ENCODE results near the gene CASP8. TPM values are rescaled to one million over a fixed set of nuclear protein-coding genes. Genes with fewer than 3 reads are reported as not detected.
"Not testable (repeated sequence)": the region's sequence is repeated elsewhere in the genome, so short reads cannot be mapped to it uniquely, and the experiment has no call there.

CASP8 gene
- total RNA-seq, 1 experiment from 2014 or later: 33.4 TPM

DNA sequence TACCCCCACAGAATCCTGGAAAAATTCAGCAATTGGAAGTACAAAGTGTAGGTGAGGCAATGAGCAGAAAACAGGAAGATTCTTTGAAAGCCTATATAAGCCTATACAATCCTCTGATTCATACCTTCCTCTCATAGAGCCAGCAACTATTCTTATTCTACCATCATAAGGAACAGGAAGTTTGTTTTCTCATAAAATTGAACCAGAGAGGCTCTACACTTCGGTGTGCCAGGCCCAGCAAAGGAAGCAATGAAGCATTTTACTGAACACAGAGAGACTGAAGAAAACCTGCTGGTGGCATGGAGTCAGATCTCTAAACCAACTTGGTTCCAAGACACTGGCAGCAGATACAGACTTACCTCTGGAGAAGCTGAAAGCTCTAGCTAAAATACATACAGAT lies 18.7 kb downstream of the CASP8 start:
- no TSS peak for BruUV-seq (replicated peaks)
- POLR2A ChIA-PET: no interaction called here
- Mint-ChIP-seq H3K36me3 (ENCODE audit: insufficient read depth, unreplicated experiment) (peaks cover 36% of the 10 kb centered on the region), H3K4me3 (ENCODE audit: unreplicated experiment) (no peak overlapping the region), H3K9me3 (ENCODE audit: unreplicated experiment) (no peaks in the 10 kb centered on the region), H3K4me1 (ENCODE audit: low read depth, unreplicated experiment) (no peaks in the 10 kb centered on the region), H3K27me3 (ENCODE audit: insufficient read depth, unreplicated experiment) (no peaks in the 10 kb centered on the region), H3K27ac (ENCODE audit: unreplicated experiment) (no peak overlapping the region)
- intact Hi-C loops (cut with micrococcal nuclease; ENCODE audit: unreplicated experiment): no loop called here
- no peaks in the 10 kb centered on the region for H3K36me3 ChIP-seq (ENCODE audit: control insufficient read depth, insufficient read depth, low read length)
- no peaks in the 10 kb centered on the region for H3K27me3 ChIP-seq (replicated peaks; ENCODE audit: control insufficient read depth, insufficient read depth, low read length)
- CTCF ChIA-PET: no interaction called here
- H3K4me3 ChIP-seq (ENCODE audit: low read depth, low read length): no peak overlapping the region
- DNase-seq: no peak
- H3K9me3 ChIP-seq: peaks cover 3% of the 10 kb centered on the region; the same call in 1 of the 2 replicates
- no peaks in the 10 kb centered on the region for H3K4me1 ChIP-seq
- TF ChIP-seq, protein P1, sequence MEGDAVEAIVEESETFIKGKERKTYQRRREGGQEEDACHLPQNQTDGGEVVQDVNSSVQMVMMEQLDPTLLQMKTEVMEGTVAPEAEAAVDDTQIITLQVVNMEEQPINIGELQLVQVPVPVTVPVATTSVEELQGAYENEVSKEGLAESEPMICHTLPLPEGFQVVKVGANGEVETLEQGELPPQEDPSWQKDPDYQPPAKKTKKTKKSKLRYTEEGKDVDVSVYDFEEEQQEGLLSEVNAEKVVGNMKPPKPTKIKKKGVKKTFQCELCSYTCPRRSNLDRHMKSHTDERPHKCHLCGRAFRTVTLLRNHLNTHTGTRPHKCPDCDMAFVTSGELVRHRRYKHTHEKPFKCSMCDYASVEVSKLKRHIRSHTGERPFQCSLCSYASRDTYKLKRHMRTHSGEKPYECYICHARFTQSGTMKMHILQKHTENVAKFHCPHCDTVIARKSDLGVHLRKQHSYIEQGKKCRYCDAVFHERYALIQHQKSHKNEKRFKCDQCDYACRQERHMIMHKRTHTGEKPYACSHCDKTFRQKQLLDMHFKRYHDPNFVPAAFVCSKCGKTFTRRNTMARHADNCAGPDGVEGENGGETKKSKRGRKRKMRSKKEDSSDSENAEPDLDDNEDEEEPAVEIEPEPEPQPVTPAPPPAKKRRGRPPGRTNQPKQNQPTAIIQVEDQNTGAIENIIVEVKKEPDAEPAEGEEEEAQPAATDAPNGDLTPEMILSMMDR (IDR thresholded peaks at IDR 0.05; ENCODE audit: insufficient read depth in 1 of 2, low read depth in 1 of 2, low read length in 1 of 2, severe bottlenecking in 1 of 2, unreplicated experiment in 1 of 2): no peak

GRCh38 chr2:201280191-201281040 lies 20.1 kb downstream of the CASP8 start:
- BruUV-seq (replicated peaks): no TSS peak
- CTCF ChIA-PET: no interaction called here
- POLR2A ChIA-PET: no interaction called here

GRCh38 chr2:201285499-201285898 lies 25.2 kb downstream of the CASP8 start:
- ChIA-PET CTCF (interaction anchor here (0.6 kb wide), 1 partner anchor 166 kb away, joined by 3 read pairs; the partner anchor contains the start of genes STRADB and TRAK2), POLR2A (interaction anchor here (0.6 kb wide), 1 partner anchor 166 kb away, joined by 3 read pairs; the partner anchor contains the start of gene STRADB)
- Histone ChIP-seq H3K36me3 (ENCODE audit: control insufficient read depth, insufficient read depth, low read length) (no peaks in the 10 kb centered on the region; the same call in 1 of the 2 replicates), H3K4me3 (ENCODE audit: low read depth, low read length) (no peak overlapping the region), H3K9me3 (peaks cover 6% of the 10 kb centered on the region), H3K27me3 (replicated peaks; ENCODE audit: control insufficient read depth, insufficient read depth, low read length) (no peaks in the 10 kb centered on the region), H3K4me1 (no peaks in the 10 kb centered on the region)
- TF ChIP-seq, protein P1 (IDR thresholded peaks at IDR 0.05; ENCODE audit: insufficient read depth in 1 of 2, low read depth in 1 of 2, low read length in 1 of 2, severe bottlenecking in 1 of 2, unreplicated experiment in 1 of 2): no peak
- no peaks in the 10 kb centered on the region for H3K27me3 Mint-ChIP-seq (ENCODE audit: insufficient read depth, unreplicated experiment)
- no peak overlapping the region for H3K27ac Mint-ChIP-seq (ENCODE audit: unreplicated experiment)
- intact Hi-C loops (cut with micrococcal nuclease; ENCODE audit: unreplicated experiment): no loop called here
- H3K4me3 Mint-ChIP-seq (ENCODE audit: unreplicated experiment): no peak overlapping the region
- H3K36me3 Mint-ChIP-seq (ENCODE audit: insufficient read depth, unreplicated experiment): peaks cover 29% of the 10 kb centered on the region
- no peaks in the 10 kb centered on the region for H3K4me1 Mint-ChIP-seq (ENCODE audit: low read depth, unreplicated experiment)
- DNase-seq: no peak
- no TSS peak for BruUV-seq (replicated peaks)
- H3K9me3 Mint-ChIP-seq (ENCODE audit: unreplicated experiment): no peaks in the 10 kb centered on the region

More at GRCh38 chr2:201280191-201281040, 20.1 kb downstream of the CASP8 start:
- no peaks in the 10 kb centered on the region for H3K27me3 ChIP-seq (replicated peaks; ENCODE audit: control insufficient read depth, insufficient read depth, low read length)
- Mint-ChIP-seq H3K4me3 (ENCODE audit: unreplicated experiment) (no peak overlapping the region), H3K4me1 (ENCODE audit: low read depth, unreplicated experiment) (no peaks in the 10 kb centered on the region), H3K27me3 (ENCODE audit: insufficient read depth, unreplicated experiment) (no peaks in the 10 kb centered on the region), H3K9me3 (ENCODE audit: unreplicated experiment) (no peaks in the 10 kb centered on the region), H3K36me3 (ENCODE audit: insufficient read depth, unreplicated experiment) (peaks cover 39% of the 10 kb centered on the region), H3K27ac (ENCODE audit: unreplicated experiment) (no peak overlapping the region)
- no peak for DNase-seq
- H3K4me1 ChIP-seq: no peaks in the 10 kb centered on the region
- TF ChIP-seq, protein P1 (IDR thresholded peaks at IDR 0.05; ENCODE audit: insufficient read depth in 1 of 2, low read depth in 1 of 2, low read length in 1 of 2, severe bottlenecking in 1 of 2, unreplicated experiment in 1 of 2): no peak
- H3K36me3 ChIP-seq (ENCODE audit: control insufficient read depth, insufficient read depth, low read length): no peaks in the 10 kb centered on the region; the same call in 1 of the 2 replicates
- H3K4me3 ChIP-seq (ENCODE audit: low read depth, low read length): no peak overlapping the region
- intact Hi-C loops (cut with micrococcal nuclease; ENCODE audit: unreplicated experiment): no loop called here
- H3K9me3 ChIP-seq: peaks cover 3% of the 10 kb centered on the region; the same call in 1 of the 2 replicates

GRCh38 chr2:201290457-201291148 lies 30.3 kb downstream of the CASP8 start:
- BruUV-seq (replicated peaks); H3K4me3 Mint-ChIP-seq (ENCODE audit: unreplicated experiment); H3K36me3 ChIP-seq (ENCODE audit: control insufficient read depth, insufficient read depth, low read length); H3K4me3 ChIP-seq (ENCODE audit: low read depth, low read length); POLR2A ChIA-PET; H3K9me3 ChIP-seq; DNase-seq; H3K4me1 Mint-ChIP-seq (ENCODE audit: low read depth, unreplicated experiment); H3K27me3 ChIP-seq (replicated peaks; ENCODE audit: control insufficient read depth, insufficient read depth, low read length); intact Hi-C loops (cut with micrococcal nuclease; ENCODE audit: unreplicated experiment); CTCF ChIA-PET; H3K27me3 Mint-ChIP-seq (ENCODE audit: insufficient read depth, unreplicated experiment); H3K27ac Mint-ChIP-seq (ENCODE audit: unreplicated experiment); H3K4me1 ChIP-seq: not testable (repeated sequence)
- H3K9me3 Mint-ChIP-seq (ENCODE audit: unreplicated experiment): peaks cover 21% of the 10 kb centered on the region
- H3K36me3 Mint-ChIP-seq (ENCODE audit: insufficient read depth, unreplicated experiment): peaks cover 19% of the 10 kb centered on the region

Measured in Caco-2 (cell line).